HEK293 (cell line): Measurements from ENCODE around the gene SYNGR4.

Experiments
- AEBP2 ChIP-seq: fragments of 450-650 bp; formaldehyde crosslinking; IDR thresholded peaks from 2 replicates; pipeline ENCODE4 v1.5.1; 2016; ENCODE audit warnings: missing biosample characterization, missing genetic modification characterization, borderline replicate concordance
- BCL11A ChIP-seq: fragments of 450-650 bp; formaldehyde crosslinking; IDR thresholded peaks from 2 replicates; pipeline ENCODE4 v1.5.1; 2016; ENCODE audit warnings: low read depth, missing biosample characterization, missing genetic modification characterization
- EGR2 ChIP-seq: fragments of 450-650 bp; formaldehyde crosslinking; IDR thresholded peaks from 2 replicates; pipeline ENCODE4 v1.5.1; 2016; ENCODE audit warnings: low read depth, missing biosample characterization, missing genetic modification characterization
- ELK4 ChIP-seq: IDR thresholded peaks from 2 replicates; pipeline ENCODE4 v1.6.1; 2011; ENCODE audit warnings: mild to moderate bottlenecking, low read depth, low read length, borderline replicate concordance
- INSM2 ChIP-seq: fragments of 450-650 bp; formaldehyde crosslinking; IDR thresholded peaks from 2 replicates; pipeline ENCODE4 v1.5.1; 2016; ENCODE audit warnings: missing biosample characterization, missing genetic modification characterization
- KLF1 ChIP-seq: fragments of 450-650 bp; formaldehyde crosslinking; IDR thresholded peaks from 2 replicates; pipeline ENCODE4 v1.5.1; 2016; ENCODE audit warnings: missing biosample characterization, missing genetic modification characterization
- KLF16 ChIP-seq: fragments of 450-650 bp; formaldehyde crosslinking; IDR thresholded peaks from 2 replicates; pipeline ENCODE4 v1.5.1; 2017; ENCODE audit warnings: missing biosample characterization, missing genetic modification characterization
- KLF7 ChIP-seq: fragments of 450-650 bp; formaldehyde crosslinking; IDR thresholded peaks from 2 replicates; pipeline ENCODE4 v1.5.1; 2016; ENCODE audit warnings: missing biosample characterization, missing genetic modification characterization, borderline replicate concordance
- KLF8 ChIP-seq: fragments of 450-650 bp; formaldehyde crosslinking; IDR thresholded peaks from 2 replicates; pipeline ENCODE4 v1.5.1; 2016; ENCODE audit warnings: missing biosample characterization, missing genetic modification characterization
- PBX3 ChIP-seq: sonication (generic); formaldehyde crosslinking; IDR thresholded peaks from 2 replicates; pipeline ENCODE4 v1.8.1; 2022; ENCODE audit warnings: mild to moderate bottlenecking, moderate library complexity, missing genetic modification reagents
- WT1 ChIP-seq: fragments of 450-650 bp; formaldehyde crosslinking; IDR thresholded peaks from 2 replicates; pipeline ENCODE4 v1.5.1; 2016; ENCODE audit warnings: missing biosample characterization, missing genetic modification characterization
- ZBTB1 ChIP-seq: fragments of 450-650 bp; formaldehyde crosslinking; IDR thresholded peaks from 2 replicates; pipeline ENCODE4 v1.5.1; 2016; ENCODE audit warnings: missing biosample characterization, missing genetic modification characterization
- ZBTB26 ChIP-seq: fragments of 450-650 bp; formaldehyde crosslinking; optimal IDR thresholded peaks from 2 replicates; pipeline ENCODE3; 2016; ENCODE audit warnings: missing biosample characterization, mild to moderate bottlenecking, missing genetic modification characterization
- ZBTB48 ChIP-seq: fragments of 450-650 bp; formaldehyde crosslinking; IDR thresholded peaks from 2 replicates; pipeline ENCODE4 v1.5.1; 2016; ENCODE audit warnings: missing biosample characterization, missing genetic modification characterization
- ZBTB49 ChIP-seq: fragments of 450-650 bp; formaldehyde crosslinking; IDR thresholded peaks from 2 replicates; pipeline ENCODE4 v1.5.1; 2016; ENCODE audit warnings: missing biosample characterization, missing genetic modification characterization, low read depth
- ZFP37 ChIP-seq: fragments of 450-650 bp; formaldehyde crosslinking; IDR thresholded peaks from 2 replicates; pipeline ENCODE4 v1.5.1; 2016; ENCODE audit warnings: missing biosample characterization, missing genetic modification characterization
- ZNF121 ChIP-seq: fragments of 450-650 bp; formaldehyde crosslinking; IDR thresholded peaks from 2 replicates; pipeline ENCODE4 v1.5.1; 2016; ENCODE audit warnings: missing biosample characterization, missing genetic modification characterization
- ZNF174 ChIP-seq: fragments of 450-650 bp; formaldehyde crosslinking; IDR thresholded peaks from 2 replicates; pipeline ENCODE4 v1.5.0; 2017; ENCODE audit warnings: missing biosample characterization, mild to moderate bottlenecking, missing genetic modification characterization
- ZNF24 ChIP-seq: fragments of 450-650 bp; formaldehyde crosslinking; IDR thresholded peaks from 2 replicates; pipeline ENCODE4 v1.5.1; 2016; ENCODE audit warnings: missing biosample characterization, missing genetic modification characterization
- ZNF274 ChIP-seq, 2 experiments: fragments of 200-500 bp in 1 of 2; fragments of 450-650 bp in 1 of 2; sonication (Bioruptor generic) in 1 of 2; formaldehyde crosslinking in 1 of 2; IDR thresholded peaks; 2 replicates each; pipeline versions ENCODE4 v1.5.1 to v1.6.1; 2014 to 2016; ENCODE audit warnings: borderline replicate concordance in 1 of 2, inconsistent platforms in 1 of 2, low read length in 1 of 2, missing biosample characterization in 1 of 2, missing genetic modification characterization in 1 of 2
- ZNF362 ChIP-seq: fragments of 450-650 bp; formaldehyde crosslinking; IDR thresholded peaks from 2 replicates; pipeline ENCODE4 v1.5.1; 2016; ENCODE audit warnings: missing biosample characterization, missing genetic modification characterization
- ZNF394 ChIP-seq: fragments of 450-650 bp; formaldehyde crosslinking; IDR thresholded peaks from 2 replicates; pipeline ENCODE4 v1.5.1; 2016; ENCODE audit warnings: missing biosample characterization, missing genetic modification characterization, mild to moderate bottlenecking, moderate library complexity, borderline replicate concordance
- ZNF510 ChIP-seq: fragments of 450-650 bp; formaldehyde crosslinking; IDR thresholded peaks from 2 replicates; pipeline ENCODE4 v1.5.1; 2018; ENCODE audit warnings: mild to moderate bottlenecking, missing genetic modification characterization, missing biosample characterization; ENCODE audit not compliant: insufficient replicate concordance
- ZNF530 ChIP-seq: fragments of 450-650 bp; formaldehyde crosslinking; IDR thresholded peaks from 2 replicates; pipeline ENCODE4 v1.5.1; 2016; ENCODE audit warnings: low read depth, missing biosample characterization, missing genetic modification characterization
- ZNF560 ChIP-seq: fragments of 450-650 bp; formaldehyde crosslinking; IDR thresholded peaks from 2 replicates; pipeline ENCODE4 v1.5.1; 2017; ENCODE audit warnings: missing biosample characterization, missing genetic modification characterization, borderline replicate concordance
- ZNF561 ChIP-seq: fragments of 450-650 bp; IDR thresholded peaks from 2 replicates; pipeline ENCODE4 v1.5.1; 2018; ENCODE audit warnings: missing biosample characterization, missing genetic modification characterization, borderline replicate concordance
- ZNF571 ChIP-seq: fragments of 450-650 bp; formaldehyde crosslinking; IDR thresholded peaks from 2 replicates; pipeline ENCODE4 v1.5.0; 2017; ENCODE audit warnings: missing biosample characterization, missing genetic modification characterization
- ZNF664 ChIP-seq: fragments of 450-650 bp; formaldehyde crosslinking; IDR thresholded peaks from 2 replicates; pipeline ENCODE4 v1.5.1; 2016; ENCODE audit warnings: missing biosample characterization, missing genetic modification characterization

SYNGR4 gene

GRCh38 chr19:48333467-48334384, 30.4 kb upstream of the SYNGR4 start (continued):
- no peak for TF ChIP-seq ZBTB49 (tag by site-specific recombination)
- TF ChIP-seq BCL11A, result 0 out of 2 replicates have a peak, but pooled peaks have one; percentile 9
- no peak for TF ChIP-seq ZBTB48 (tag by site-specific recombination)
- no peak for TF ChIP-seq ZNF274 (IDR thresholded peaks at IDR 0.05; ENCODE audit: low read length)
- no peak for TF ChIP-seq ZNF274 (tag by site-specific recombination; IDR thresholded peaks at IDR 0.05; ENCODE audit: borderline replicate concordance)
- 0 out of 2 replicates have a peak, but pooled peaks have one; percentile 32 for TF ChIP-seq ZNF24
- TF ChIP-seq EGR2 (tag by site-specific recombination), result peak; percentile 92
- no peak for TF ChIP-seq ZNF530
- TF ChIP-seq ZNF510, result no peak
- TF ChIP-seq ZFP37 (tag by site-specific recombination), result peak; percentile 20; the same call in 1 of the 2 replicates
- TF ChIP-seq KLF16 (tag by site-specific recombination), result peak; percentile 78
- TF ChIP-seq ZNF560 (tag by site-specific recombination), result no peak
- peak; percentile 73 for TF ChIP-seq KLF8 (tag by site-specific recombination)
- peak; percentile 30; the same call in 1 of the 2 replicates for TF ChIP-seq PBX3 (CRISPR knock-in tag)
- TF ChIP-seq ZNF121 (tag by site-specific recombination), result no peak
- TF ChIP-seq AEBP2 (tag by site-specific recombination), result no peak
- TF ChIP-seq KLF7 (tag by site-specific recombination), result no peak
- TF ChIP-seq ZBTB26, result peak; percentile 70
- TF ChIP-seq ZNF394 (tag by site-specific recombination), result no peak
- TF ChIP-seq KLF1 (tag by site-specific recombination), result peak; percentile 64
- no peak for TF ChIP-seq WT1
- TF ChIP-seq ZNF664 (tag by site-specific recombination), result no peak
- TF ChIP-seq ZNF174 (tag by site-specific recombination), result no peak
- TF ChIP-seq ZNF571 (tag by site-specific recombination), result no peak
- TF ChIP-seq ZNF362 (tag by site-specific recombination), result no peak
- TF ChIP-seq ZBTB1, result no peak
- TF ChIP-seq INSM2 (tag by site-specific recombination), result no peak
- TF ChIP-seq ZNF561, result peak; percentile 39; the same call in 1 of the 2 replicates
- no peak for TF ChIP-seq ELK4
